ENCODE measurements around the gene BEST2.
A peak's percentile ranks its signal among the peaks of the same experiment; 100 is the strongest.

BEST2 gene

GRCh38 chr19:12788042-12788681 is 36.6 kb downstream of the BEST2 start:
- H3K27ac ChIP-seq: peak overlapping the region; percentile 100
- POLR2A ChIA-PET (ENCODE audit: low non-redundant PET): interaction anchor here (7.3 kb wide), 1 partner anchor 11 kb away, joined by 120 read pairs; the partner anchor contains the start of gene HOOK2
- CTCF ChIA-PET: interaction anchor here (2.0 kb wide), 1 partner anchor 10 kb away, joined by 11 read pairs; no protein-coding TSS in a partner anchor
- no peak for DNase-seq (ENCODE audit: low spot score)
- TF ChIP-seq CTCF (conservative IDR thresholded peaks at IDR 0.05; ENCODE audit: low read depth): no peak

GRCh38 chr19:12788682-12789097 is 37.1 kb downstream of the BEST2 start:
- peak; percentile 62 for DNase-seq (ENCODE audit: low spot score)
- CTCF ChIA-PET: interaction anchor here (2.0 kb wide), 1 partner anchor 10 kb away, joined by 11 read pairs; no protein-coding TSS in a partner anchor
- POLR2A ChIA-PET (ENCODE audit: low non-redundant PET): interaction anchor here (7.3 kb wide), 1 partner anchor 11 kb away, joined by 120 read pairs; the partner anchor contains the start of gene HOOK2
- TF ChIP-seq CTCF (conservative IDR thresholded peaks at IDR 0.05; ENCODE audit: low read depth): no peak
- peak overlapping the region; percentile 100 for H3K27ac ChIP-seq

- ChIA-PET CTCF (interaction anchor here (2.0 kb wide), 1 partner anchor 11 kb away, joined by 11 read pairs; no protein-coding TSS in a partner anchor), POLR2A (ENCODE audit: low non-redundant PET) (interaction anchor here (7.3 kb wide), 1 partner anchor 12 kb away, joined by 120 read pairs; the partner anchor contains the start of gene HOOK2)
- H3K27ac ChIP-seq: peak overlapping the region; percentile 100
- peak; percentile 49 for DNase-seq (ENCODE audit: low spot score)
- no peak for TF ChIP-seq CTCF (conservative IDR thresholded peaks at IDR 0.05; ENCODE audit: low read depth)
Observed at GRCh38 chr19:12789098-12789903, 37.7 kb downstream of the BEST2 start.

GRCh38 chr19:12789904-12790619 is 38.5 kb downstream of the BEST2 start:
- POLR2A ChIA-PET (ENCODE audit: low non-redundant PET): interaction anchor here (1.8 to 7.3 kb wide), 2 partner anchors 7 to 13 kb away, joined by 16 to 120 read pairs; partner anchors contain the start of gene HOOK2
- no peak for TF ChIP-seq CTCF (conservative IDR thresholded peaks at IDR 0.05; ENCODE audit: low read depth)

GRCh38 chr19:12790628-12791344 is 39.2 kb downstream of the BEST2 start:
- peak overlapping the region; percentile 100 for H3K27ac ChIP-seq
- no peak for TF ChIP-seq CTCF (conservative IDR thresholded peaks at IDR 0.05; ENCODE audit: low read depth)
- ChIA-PET POLR2A (ENCODE audit: low non-redundant PET) (interaction anchor here (1.8 to 7.3 kb wide), 3 partner anchors 8 to 16 kb away, joined by 7 to 120 read pairs (median 16); partner anchors contain the start of gene HOOK2), CTCF (interaction anchor here (0.5 to 3.6 kb wide), 4 partner anchors 14 to 936 kb away, joined by 3 to 40 read pairs (median 5); no protein-coding TSS in a partner anchor)
- no peak for DNase-seq (ENCODE audit: low spot score)

More at GRCh38 chr19:12789904-12790619, 38.5 kb downstream of the BEST2 start:
- peak; percentile 93 for DNase-seq (ENCODE audit: low spot score)
- CTCF ChIA-PET: interaction anchor here (0.7 to 3.6 kb wide), 3 partner anchors 12 to 16 kb away, joined by 3 to 40 read pairs (median 11); no protein-coding TSS in a partner anchor
- H3K27ac ChIP-seq: peak overlapping the region; percentile 100

Data from RWPE1 (cell line).